OCI-LY3 (cell line): ENCODE data around the gene ZP1.

ENCODE experiments used
- CTCF ChIP-seq: fragments of 200-600, 300-600 bp; sonication (generic); IDR thresholded peaks from 2 replicates; pipeline ENCODE4 v1.5.1; 2014; ENCODE audit warnings: antibody characterized with exemption, low read length, low read depth
- EZH2phosphoT487 ChIP-seq: fragments of 200-600 bp; shearing (Covaris generic); IDR thresholded peaks from 2 replicates; pipeline ENCODE4 v1.6.1; 2018; ENCODE audit warnings: antibody characterized with exemption, mixed run types, low read depth

- no peak for TF ChIP-seq CTCF
- TF ChIP-seq EZH2phosphoT487, result no peak
Measured at GRCh38 chr11:60913793-60914632, 46.7 kb downstream of the ZP1 start, which contains the start of gene TMEM109.
